K562 (cell line): Measurements from ENCODE around the gene IL6R. TPM values are rescaled to one million over a fixed set of nuclear protein-coding genes. Genes with fewer than 3 reads are reported as not detected.

Experiments
- CHD4 ChIP-seq: fragments of 200-600 bp; sonication (generic); IDR thresholded peaks from 3 replicates; pipeline ENCODE4 v1.6.1; 2012; ENCODE audit warnings: low read depth, mild to moderate bottlenecking, mixed read lengths, low read length, inconsistent platforms; ENCODE audit not compliant: insufficient read depth, insufficient replicate concordance, poor library complexity, severe bottlenecking
- CREB5 ChIP-seq: fragments of 250-450 bp; sonication (Bioruptor Pico); IDR thresholded peaks from 2 replicates; pipeline ENCODE4 v1.5.0; 2020; ENCODE audit warnings: mild to moderate bottlenecking
- FOXA3 ChIP-seq, 2 experiments: fragments of 450-650 bp in 1 of 2; sonication (generic) in 1 of 2; formaldehyde crosslinking; IDR thresholded peaks in 1 of 2; conservative IDR thresholded peaks in 1 of 2; 2 replicates each; pipeline versions ENCODE4 v1.4.0 to v1.8.0; 2020 to 2022; ENCODE audit warnings: mild to moderate bottlenecking in 2 of 2, missing genetic modification reagents in 1 of 2
- HBP1 ChIP-seq: fragments of 450-650 bp; formaldehyde crosslinking; IDR thresholded peaks from 2 replicates; pipeline ENCODE4 v1.4.0; 2022; ENCODE audit warnings: missing genetic modification characterization
- HNRNPL ChIP-seq: fragments of 200-400 bp; formaldehyde crosslinking; IDR thresholded peaks from 2 replicates; pipeline ENCODE4 v1.6.1; 2017; ENCODE audit warnings: low read depth, mild to moderate bottlenecking, low read length
- MAZ ChIP-seq, 2 experiments: fragments of 450-650 bp in 1 of 2; sonication (generic) in 1 of 2; formaldehyde crosslinking; IDR thresholded peaks in 1 of 2; conservative IDR thresholded peaks in 1 of 2; 2 replicates each; pipeline versions ENCODE4 v1.4.0 to v1.5.0; 2020; ENCODE audit warnings: mild to moderate bottlenecking in 1 of 2, missing genetic modification reagents in 1 of 2
- MEIS2 ChIP-seq: fragments of 450-650 bp; IDR thresholded peaks from 2 replicates; pipeline ENCODE4 v1.6.1; 2014; ENCODE audit warnings: mild to moderate bottlenecking; ENCODE audit not compliant: partially characterized antibody
- MLLT1 ChIP-seq, 2 experiments: fragments of 450-650 bp; IDR thresholded peaks; 2 replicates each; pipeline ENCODE4 v1.6.1; 2016
- NCOA4 ChIP-seq: fragments of 450-650 bp; IDR thresholded peaks from 2 replicates; pipeline ENCODE4 v1.6.1; 2018; ENCODE audit warnings: mild to moderate bottlenecking; ENCODE audit not compliant: partially characterized antibody
- PHB ChIP-seq: fragments of 250-450 bp; sonication (Bioruptor Pico); IDR thresholded peaks from 2 replicates; pipeline ENCODE4 v1.5.0; 2021
- REST ChIP-seq, 2 experiments: fragments of 450-650 bp; formaldehyde crosslinking in 1 of 2; IDR thresholded peaks; 2 replicates each; pipeline versions ENCODE4 v1.4.0 to v1.6.1; 2014 to 2020; ENCODE audit warnings: mild to moderate bottlenecking in 2 of 2, borderline replicate concordance in 1 of 2, low read depth in 1 of 2
- RNF2 ChIP-seq: sonication (generic); IDR thresholded peaks from 2 replicates; pipeline ENCODE4 v1.6.1; 2016
- TEAD2 ChIP-seq: fragments of 450-650 bp; IDR thresholded peaks from 2 replicates; pipeline ENCODE4 v1.6.1; 2016; ENCODE audit warnings: missing genetic modification characterization, control low read depth, missing compliant biosample characterization
- polyA plus RNA-seq, 8 experiments: library from polyadenylated mRNA; depleted of rRNA in 4 of 8; stranded (reverse) in 5 of 8; unstranded in 3 of 8; fragments of >200 nt; fragmentation: Nextera tagmentation in 2 of 8; fragmentation: Illumina TruSeq in 1 of 8; extraction: Ambion mirVana in 2 of 8; extraction: Trizol in 1 of 8; gene quantifications; 2 replicates each; pipeline versions ENCODE4 v1.2.1 to v1.2.3, GENCODE V29; 2011 to 2014; ENCODE audit warnings: inconsistent platforms in 1 of 8, missing spikeins in 1 of 8
- total RNA-seq, 7 experiments: library from RNA; depleted of rRNA in 6 of 7; stranded (reverse); fragments of >200 nt in 6 of 7; fragmentation: Illumina TruSeq in 2 of 7; extraction: Trizol in 2 of 7; gene quantifications; 2 replicates each; pipeline versions ENCODE4 v1.2.1 to v1.2.3, GENCODE V29; 2011 to 2021; ENCODE audit warnings: low replicate concordance in 1 of 7

Gene IL6R
- total and polyA plus RNA-seq, 9 of the 15 experiments (the other 6 are each of a cell fraction or from before 2014, with no cell fraction given) = 0.05 to 1.1 (median 0.11) TPM; not detected in 2

GRCh38 chr1:154404984-154405746 lies at the start of gene IL6R (continued):
- TF ChIP-seq REST (IDR thresholded peaks at IDR 0.05; ENCODE audit: borderline replicate concordance) (peak; percentile 64; the same call in 1 of the 2 replicates), REST (CRISPR knock-in tag; IDR thresholded peaks at IDR 0.05; ENCODE audit: low read depth) (no peak), MLLT1 (IDR thresholded peaks at IDR 0.05) (peak in 1 of 2 experiments; percentile 71; a peak in 1 of 4 replicates), MEIS2 (no peak), TEAD2 (tag) (no peak), CREB5 (CRISPR knock-in tag) (no peak), FOXA3 (CRISPR knock-in tag; conservative IDR thresholded peaks at IDR 0.05 in 1 of 2, IDR thresholded peaks at IDR 0.05 in 1 of 2) (no peak), NCOA4 (no peak), RNF2 (no peak), MAZ (CRISPR knock-in tag; conservative IDR thresholded peaks at IDR 0.05 in 1 of 2, IDR thresholded peaks at IDR 0.05 in 1 of 2) (peak in 1 of 2 experiments; percentile 61; a peak in 3 of 4 replicates), HNRNPL (no peak), HBP1 (CRISPR knock-in tag) (no peak), PHB (CRISPR knock-in tag) (no peak), CHD4 (no peak)
